OCI-LY3 (cell line): Measurements from ENCODE around the gene EMILIN1.

Source experiments
- H2AFZ ChIP-seq: fragments of 200-600, 300-600 bp; shearing (Covaris generic); 2 replicates; pipeline ENCODE4 v1.6.0; 2014; ENCODE audit warnings: antibody characterized with exemption, low read depth, low read length
- H3K27ac ChIP-seq: fragments of 200-600, 300-600 bp; sonication (generic); 2 replicates; pipeline ENCODE4 v1.5.1; 2014; ENCODE audit warnings: mild to moderate bottlenecking, low read length, moderate library complexity, mixed read lengths
- H3K27me3 ChIP-seq: fragments of 200-600, 300-600 bp; sonication (generic); 2 replicates; pipeline ENCODE4 v1.6.1; 2014; ENCODE audit warnings: low read depth, low read length, mixed read lengths
- H3K36me3 ChIP-seq: fragments of 200-600, 300-600 bp; sonication (generic); replicated peaks from 2 replicates; pipeline ENCODE3; 2014; ENCODE audit warnings: low read depth, low read length, mixed read lengths
- H3K4me1 ChIP-seq: fragments of 300-600, 200-600 bp; sonication (generic); 2 replicates; pipeline ENCODE4 v1.6.1; 2014; ENCODE audit warnings: low read length, mixed read lengths
- H3K4me2 ChIP-seq: fragments of 200-600, 300-600 bp; sonication (generic); 2 replicates; pipeline ENCODE4 v1.6.1; 2014; ENCODE audit warnings: low read length, mixed read lengths
- H3K4me3 ChIP-seq: fragments of 300-600, 200-600 bp; sonication (generic); 2 replicates; pipeline ENCODE4 v1.5.1; 2014; ENCODE audit warnings: antibody characterized with exemption, mild to moderate bottlenecking, low read length, moderate library complexity
- H3K79me2 ChIP-seq: fragments of 300-600, 200-600 bp; shearing (Covaris generic); 2 replicates; pipeline ENCODE4 v1.6.1; 2014; ENCODE audit warnings: mild to moderate bottlenecking, low read length, mixed read lengths
- H3K9ac ChIP-seq: fragments of 300-600, 200-600 bp; shearing (Covaris generic); 2 replicates; pipeline ENCODE4 v1.6.0; 2014; ENCODE audit warnings: mild to moderate bottlenecking, low read length, moderate library complexity
- H3K9me3 ChIP-seq: fragments of 200-600, 300-600 bp; shearing (Covaris generic); 2 replicates; pipeline ENCODE4 v1.6.1; 2014; ENCODE audit warnings: low read length, mixed read lengths; ENCODE audit not compliant: insufficient read depth
- H4K20me1 ChIP-seq: fragments of 200-600, 300-600 bp; sonication (generic); 2 replicates; pipeline ENCODE4 v1.6.1; 2016; ENCODE audit warnings: low read length, mixed read lengths; ENCODE audit not compliant: insufficient read depth
- EZH2phosphoT487 ChIP-seq: fragments of 200-600 bp; shearing (Covaris generic); IDR thresholded peaks from 2 replicates; pipeline ENCODE4 v1.6.1; 2018; ENCODE audit warnings: antibody characterized with exemption, mixed run types, low read depth
- TF ChIP-seq, protein P1 (sequence below): fragments of 200-600, 300-600 bp; sonication (generic); IDR thresholded peaks from 2 replicates; pipeline ENCODE4 v1.5.1; 2014; ENCODE audit warnings: antibody characterized with exemption, low read length, low read depth

EMILIN1 gene

DNA sequence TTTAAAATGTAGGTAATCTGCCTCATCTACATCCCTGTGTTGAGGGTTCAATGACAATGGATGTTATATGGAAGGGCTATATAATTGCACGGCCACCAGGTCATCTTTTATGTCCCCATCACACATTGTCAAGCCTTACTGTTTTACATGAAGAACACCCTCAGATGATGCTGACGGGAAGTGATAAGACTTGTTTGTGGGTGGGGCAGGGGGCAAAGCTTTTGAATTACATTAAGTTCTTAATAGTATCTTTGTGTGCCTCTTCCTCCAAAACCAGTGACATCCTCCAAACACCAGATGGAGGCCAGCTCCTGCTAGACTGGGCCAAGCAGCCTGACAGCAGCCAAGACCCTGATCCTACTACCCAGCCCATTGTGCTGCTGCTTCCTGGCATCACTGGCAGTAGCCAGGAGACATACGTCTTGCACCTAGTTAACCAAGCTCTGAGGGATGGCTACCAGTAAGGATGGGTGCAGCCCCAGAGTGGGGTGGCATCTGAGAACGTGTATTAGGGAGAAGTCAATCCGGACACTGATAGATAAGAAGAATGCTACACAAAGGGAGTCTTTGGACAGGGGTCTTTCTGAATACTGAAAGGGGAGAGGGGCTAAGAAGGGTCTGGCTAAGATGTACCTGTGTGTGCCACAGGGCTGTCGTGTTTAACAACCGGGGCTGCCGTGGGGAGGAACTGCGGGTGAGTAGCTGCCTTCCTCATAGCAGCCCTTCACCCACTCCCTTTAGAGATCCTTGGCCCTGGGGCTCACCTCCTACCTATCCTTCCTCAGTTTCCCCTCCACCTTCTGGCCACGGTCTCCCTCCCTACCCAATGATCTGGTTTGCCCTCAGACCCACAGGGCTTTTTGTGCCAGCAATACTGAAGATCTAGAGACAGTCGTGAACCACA, 50.5 kb downstream of the EMILIN1 start:
- H3K9ac ChIP-seq = no peak overlapping the region
- peaks cover 16% of the 10 kb centered on the region for H3K79me2 ChIP-seq
- no peaks in the 10 kb centered on the region for H3K27me3 ChIP-seq
- no peak for TF ChIP-seq EZH2phosphoT487
- TF ChIP-seq, protein P1, sequence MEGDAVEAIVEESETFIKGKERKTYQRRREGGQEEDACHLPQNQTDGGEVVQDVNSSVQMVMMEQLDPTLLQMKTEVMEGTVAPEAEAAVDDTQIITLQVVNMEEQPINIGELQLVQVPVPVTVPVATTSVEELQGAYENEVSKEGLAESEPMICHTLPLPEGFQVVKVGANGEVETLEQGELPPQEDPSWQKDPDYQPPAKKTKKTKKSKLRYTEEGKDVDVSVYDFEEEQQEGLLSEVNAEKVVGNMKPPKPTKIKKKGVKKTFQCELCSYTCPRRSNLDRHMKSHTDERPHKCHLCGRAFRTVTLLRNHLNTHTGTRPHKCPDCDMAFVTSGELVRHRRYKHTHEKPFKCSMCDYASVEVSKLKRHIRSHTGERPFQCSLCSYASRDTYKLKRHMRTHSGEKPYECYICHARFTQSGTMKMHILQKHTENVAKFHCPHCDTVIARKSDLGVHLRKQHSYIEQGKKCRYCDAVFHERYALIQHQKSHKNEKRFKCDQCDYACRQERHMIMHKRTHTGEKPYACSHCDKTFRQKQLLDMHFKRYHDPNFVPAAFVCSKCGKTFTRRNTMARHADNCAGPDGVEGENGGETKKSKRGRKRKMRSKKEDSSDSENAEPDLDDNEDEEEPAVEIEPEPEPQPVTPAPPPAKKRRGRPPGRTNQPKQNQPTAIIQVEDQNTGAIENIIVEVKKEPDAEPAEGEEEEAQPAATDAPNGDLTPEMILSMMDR = no peak
- no peak overlapping the region for H3K4me2 ChIP-seq
- no peak overlapping the region for H2AFZ ChIP-seq
- H3K9me3 ChIP-seq = no peaks in the 10 kb centered on the region
- H3K4me1 ChIP-seq = peaks cover 11% of the 10 kb centered on the region
- peaks cover 4% of the 10 kb centered on the region for H4K20me1 ChIP-seq
- peaks cover 38% of the 10 kb centered on the region for H3K36me3 ChIP-seq
- H3K4me3 ChIP-seq = no peak overlapping the region
- H3K27ac ChIP-seq = no peak overlapping the region

DNA sequence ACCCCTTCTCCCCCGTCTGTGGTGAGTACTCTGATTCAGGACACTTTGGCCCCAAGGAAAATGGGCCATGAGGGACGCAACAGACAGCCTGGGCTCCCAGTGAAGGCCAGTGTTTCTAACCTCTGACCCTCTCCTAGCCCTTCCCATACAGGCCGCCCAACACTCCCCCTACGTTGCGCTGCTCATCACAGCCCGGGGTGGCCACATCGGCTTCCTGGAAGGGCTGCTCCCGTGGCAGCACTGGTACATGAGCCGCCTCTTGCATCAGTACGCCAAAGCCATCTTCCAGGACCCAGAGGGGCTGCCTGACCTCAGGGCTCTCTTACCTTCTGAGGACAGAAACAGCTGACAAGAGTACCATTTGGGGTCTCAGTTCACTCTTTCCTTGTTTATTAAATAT, 52.0 kb downstream of the EMILIN1 start:
- H3K4me3 ChIP-seq = no peak overlapping the region
- H3K4me1 ChIP-seq = peaks cover 12% of the 10 kb centered on the region
- H3K36me3 ChIP-seq = peaks cover 38% of the 10 kb centered on the region
- no peak overlapping the region for H3K27ac ChIP-seq
- no peaks in the 10 kb centered on the region for H3K27me3 ChIP-seq
- no peak overlapping the region for H3K4me2 ChIP-seq
- H3K9me3 ChIP-seq = no peaks in the 10 kb centered on the region
- H3K9ac ChIP-seq = no peak overlapping the region
- H3K79me2 ChIP-seq = peaks cover 21% of the 10 kb centered on the region
- TF ChIP-seq, protein P1 = no peak
- TF ChIP-seq EZH2phosphoT487 = no peak
- H2AFZ ChIP-seq = no peak overlapping the region
- H4K20me1 ChIP-seq = peaks cover 4% of the 10 kb centered on the region

DNA sequence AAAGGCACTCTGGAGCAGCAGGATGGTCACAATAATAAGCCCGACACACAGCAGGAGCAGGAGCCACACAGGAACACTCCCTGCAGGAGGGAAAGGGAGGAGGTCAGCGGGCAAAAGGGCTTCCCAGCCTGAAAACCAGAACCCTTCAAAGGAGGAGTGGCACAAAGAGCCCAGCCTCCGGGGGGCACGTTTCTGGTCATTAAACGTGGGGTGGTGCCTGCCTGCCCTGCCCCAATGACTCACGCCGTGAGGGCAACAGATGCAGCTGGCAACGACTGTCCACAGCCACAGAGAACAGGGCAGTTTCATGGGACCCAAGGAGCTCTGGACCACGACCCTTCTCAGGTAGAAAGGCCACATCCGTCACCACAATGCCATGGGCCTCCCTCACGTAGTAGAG, 53.0 kb downstream of the EMILIN1 start:
- H3K4me3 ChIP-seq = no peak overlapping the region
- H2AFZ ChIP-seq = no peak overlapping the region
- H3K4me1 ChIP-seq = peaks cover 12% of the 10 kb centered on the region
- peaks cover 4% of the 10 kb centered on the region for H4K20me1 ChIP-seq
- no peaks in the 10 kb centered on the region for H3K9me3 ChIP-seq
- H3K79me2 ChIP-seq = peaks cover 21% of the 10 kb centered on the region
- H3K36me3 ChIP-seq = peaks cover 38% of the 10 kb centered on the region
- H3K27me3 ChIP-seq = no peaks in the 10 kb centered on the region
- TF ChIP-seq EZH2phosphoT487 = no peak
- TF ChIP-seq, protein P1 = no peak
- H3K9ac ChIP-seq = no peak overlapping the region
- H3K4me2 ChIP-seq = no peak overlapping the region
- no peak overlapping the region for H3K27ac ChIP-seq

DNA sequence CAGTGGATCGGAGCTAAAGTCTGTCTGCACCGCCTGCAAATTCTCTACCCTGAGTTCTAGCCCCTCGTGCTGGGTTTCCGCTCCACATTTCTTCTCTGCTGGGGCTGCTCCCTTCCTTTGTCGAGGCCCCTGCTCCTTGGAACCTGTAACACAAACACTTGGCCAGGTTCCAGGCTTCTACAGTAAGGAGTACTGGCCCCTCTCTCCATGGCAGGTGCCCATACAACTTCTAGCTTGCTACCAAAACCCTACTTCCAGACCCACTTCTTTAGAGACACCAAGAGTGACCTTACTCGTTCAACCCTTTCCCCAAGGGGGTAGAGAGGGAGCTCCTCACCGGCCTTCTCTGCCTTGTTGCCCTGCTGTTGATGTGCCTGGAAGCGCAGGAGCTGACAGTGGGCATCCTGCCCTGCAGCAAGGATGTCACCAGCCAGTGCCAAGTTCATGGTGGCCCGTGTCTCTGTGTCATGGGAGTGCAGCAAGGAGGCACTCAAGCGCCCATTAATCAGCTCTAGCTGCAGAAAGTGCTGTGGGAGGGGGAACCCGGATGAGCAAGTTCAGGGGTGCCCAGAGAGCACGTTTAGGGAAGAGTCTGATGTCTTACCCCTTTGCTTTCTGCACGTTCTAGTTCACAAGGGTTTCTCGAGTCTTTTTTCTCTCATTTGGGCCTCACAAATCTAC, 54.9 kb downstream of the EMILIN1 start:
- Histone ChIP-seq H3K4me3 (peak overlapping the region; percentile 83), H2AFZ (no peak overlapping the region), H3K27ac (peak overlapping the region; percentile 48; the same call in 1 of the 2 replicates), H3K4me1 (peaks cover 12% of the 10 kb centered on the region), H3K9me3 (no peaks in the 10 kb centered on the region), H4K20me1 (peaks cover 4% of the 10 kb centered on the region), H3K9ac (peak overlapping the region; percentile 94), H3K4me2 (peak overlapping the region; percentile 86), H3K79me2 (peaks cover 21% of the 10 kb centered on the region), H3K36me3 (peaks cover 38% of the 10 kb centered on the region), H3K27me3 (no peaks in the 10 kb centered on the region)
- no peak for TF ChIP-seq EZH2phosphoT487
- TF ChIP-seq, protein P1 = no peak
